ENCODE data around the gene NPTXR. TPM values are rescaled to one million over a fixed set of nuclear protein-coding genes. Genes with fewer than 3 reads are reported as not detected.

NPTXR gene
- polyA plus RNA-seq, 1 of the 3 experiments (the other 2 are of a cell fraction): 1.2 TPM

- Histone ChIP-seq H3F3A (replicated peaks; ENCODE audit: insufficient read depth) (peaks cover 5% of the 10 kb centered on the region), H3K4me2 (no peak overlapping the region), H4K20me1 (ENCODE audit: insufficient read depth) (0 out of 2 replicates have a peak, but pooled peaks cover 3% of the 10 kb centered on the region), H3K9ac (no peak overlapping the region), H3K27ac (ENCODE audit: low read depth in 2 of 2, low read length in 1 of 2) (no peak overlapping the region), H3K36me3 (replicated peaks in 1 of 2; ENCODE audit: control insufficient read depth in 1 of 2, insufficient read depth in 2 of 2, low read length in 1 of 2) (peaks cover 0 to 10% of the 10 kb centered on the region in 2 experiments), H3K4me1 (ENCODE audit: control insufficient read depth in 1 of 2, insufficient read depth in 2 of 2, low read depth in 1 of 2, low read length in 1 of 2) (peaks cover 0 to 3% of the 10 kb centered on the region in 2 experiments; a peak in 1 of 4 replicates), H3K27me3 (ENCODE audit: insufficient read depth) (no peaks in the 10 kb centered on the region), H3K4me3 (ENCODE audit: low read depth in 2 of 2, low read length in 1 of 2) (no peak overlapping the region), H3K9me2 (no peaks in the 10 kb centered on the region), H3K9me3 (no peaks in the 10 kb centered on the region), H3K79me2 (ENCODE audit: insufficient read depth) (no peaks in the 10 kb centered on the region), H2AFZ (ENCODE audit: low read depth) (no peak overlapping the region)
- WGBS (ENCODE audit: low lambda C conversion rate): 82% methylated on average over 7 of the region's 8 CpGs
- TF ChIP-seq EP300 (IDR thresholded peaks at IDR 0.05; ENCODE audit: borderline replicate concordance in 1 of 2, low read depth in 1 of 2, low read length in 1 of 2) (no peak), MEF2A (IDR thresholded peaks at IDR 0.05; ENCODE audit: borderline replicate concordance, low read depth) (no peak), POLR2AphosphoS5 (IDR thresholded peaks at IDR 0.05; ENCODE audit: low read depth, low read length) (no peak), RXRA (IDR thresholded peaks at IDR 0.05; ENCODE audit: borderline replicate concordance, low read depth) (no peak), TEAD4 (IDR thresholded peaks at IDR 0.05; ENCODE audit: borderline replicate concordance, insufficient read depth) (no peak), JUND (IDR thresholded peaks at IDR 0.05) (no peak), CHD2 (IDR thresholded peaks at IDR 0.05; ENCODE audit: low read length, partially characterized antibody) (no peak), EZH2phosphoT487 (IDR thresholded peaks at IDR 0.05; ENCODE audit: borderline replicate concordance, low read depth) (no peak), RAD21 (IDR thresholded peaks at IDR 0.05; ENCODE audit: low read length) (no peak), GABPA (IDR thresholded peaks at IDR 0.05; ENCODE audit: low read depth) (no peak), YY1 (IDR thresholded peaks at IDR 0.05; ENCODE audit: low read depth) (no peak)
- TF ChIP-seq, protein P1, sequence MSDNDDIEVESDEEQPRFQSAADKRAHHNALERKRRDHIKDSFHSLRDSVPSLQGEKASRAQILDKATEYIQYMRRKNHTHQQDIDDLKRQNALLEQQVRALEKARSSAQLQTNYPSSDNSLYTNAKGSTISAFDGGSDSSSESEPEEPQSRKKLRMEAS (IDR thresholded peaks at IDR 0.05; ENCODE audit: low read depth): no peak
- TF ChIP-seq, protein P2, sequence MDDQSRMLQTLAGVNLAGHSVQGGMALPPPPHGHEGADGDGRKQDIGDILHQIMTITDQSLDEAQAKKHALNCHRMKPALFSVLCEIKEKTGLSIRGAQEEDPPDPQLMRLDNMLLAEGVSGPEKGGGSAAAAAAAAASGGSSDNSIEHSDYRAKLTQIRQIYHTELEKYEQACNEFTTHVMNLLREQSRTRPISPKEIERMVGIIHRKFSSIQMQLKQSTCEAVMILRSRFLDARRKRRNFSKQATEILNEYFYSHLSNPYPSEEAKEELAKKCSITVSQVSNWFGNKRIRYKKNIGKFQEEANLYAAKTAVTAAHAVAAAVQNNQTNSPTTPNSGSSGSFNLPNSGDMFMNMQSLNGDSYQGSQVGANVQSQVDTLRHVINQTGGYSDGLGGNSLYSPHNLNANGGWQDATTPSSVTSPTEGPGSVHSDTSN (IDR thresholded peaks at IDR 0.05): no peak
- ChIA-PET CTCF (interaction anchor here (1.0 to 4.8 kb wide), 9 partner anchors 8 to 256 kb away, joined by 3 to 37 read pairs (median 20); no protein-coding TSS in a partner anchor), POLR2A (no interaction called here)
- no peak for DNase-seq
Observed at GRCh38 chr22:38868286-38868721, 24.5 kb upstream of the NPTXR start.

DNA sequence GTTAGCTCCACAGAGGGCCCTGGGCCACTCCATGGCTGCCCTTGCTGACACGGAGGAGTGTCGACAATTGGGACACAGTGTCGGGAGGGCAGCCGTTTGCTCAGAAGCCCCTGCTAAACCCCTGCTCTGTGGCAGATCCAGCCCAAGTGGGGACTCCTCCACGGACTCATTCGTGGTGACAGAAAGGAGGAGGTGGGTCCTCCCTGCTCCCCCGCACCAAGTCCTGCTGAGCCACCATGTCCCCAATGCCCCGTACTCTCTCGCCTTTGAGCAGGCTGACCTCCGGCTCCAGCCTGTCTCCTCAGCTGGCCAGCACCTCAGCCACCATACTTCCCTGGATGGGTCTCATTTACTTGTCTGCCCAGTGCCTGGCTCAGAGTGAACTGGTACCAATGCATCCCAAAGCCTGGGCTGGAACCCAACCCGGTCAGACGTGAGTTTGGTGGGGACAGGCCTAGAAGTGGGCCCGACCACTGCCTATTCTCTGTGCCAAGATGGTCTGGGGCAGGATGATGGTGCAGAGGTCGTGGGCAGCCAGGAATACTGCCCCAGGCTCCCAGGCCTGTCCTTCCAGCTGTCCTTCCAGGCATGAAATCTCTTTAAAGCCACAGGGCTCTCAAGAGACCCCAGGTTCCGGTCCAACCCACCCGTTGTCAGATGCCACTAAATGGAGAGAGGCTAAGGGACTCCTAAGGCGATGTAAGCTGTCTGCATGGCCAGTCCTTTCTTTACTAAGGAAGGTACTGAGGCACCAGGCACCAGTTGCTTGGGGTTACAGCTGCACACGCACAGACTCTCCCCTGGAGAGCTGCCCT is 23.9 kb upstream of the NPTXR start:
- Histone ChIP-seq H3K27ac (ENCODE audit: low read depth in 2 of 2, low read length in 1 of 2) (no peak overlapping the region), H3K4me1 (ENCODE audit: control insufficient read depth in 1 of 2, insufficient read depth in 2 of 2, low read depth in 1 of 2, low read length in 1 of 2) (peaks cover 0 to 3% of the 10 kb centered on the region in 2 experiments; a peak in 1 of 4 replicates), H3K27me3 (ENCODE audit: insufficient read depth) (no peaks in the 10 kb centered on the region), H3K36me3 (replicated peaks in 1 of 2; ENCODE audit: control insufficient read depth in 1 of 2, insufficient read depth in 2 of 2, low read length in 1 of 2) (peaks cover 0 to 10% of the 10 kb centered on the region in 2 experiments), H3F3A (replicated peaks; ENCODE audit: insufficient read depth) (peaks cover 5% of the 10 kb centered on the region), H4K20me1 (ENCODE audit: insufficient read depth) (0 out of 2 replicates have a peak, but pooled peaks cover 3% of the 10 kb centered on the region), H3K79me2 (ENCODE audit: insufficient read depth) (no peaks in the 10 kb centered on the region), H3K9ac (no peak overlapping the region), H3K9me3 (no peaks in the 10 kb centered on the region), H3K4me2 (no peak overlapping the region), H2AFZ (ENCODE audit: low read depth) (no peak overlapping the region), H3K4me3 (ENCODE audit: low read depth in 2 of 2, low read length in 1 of 2) (no peak overlapping the region), H3K9me2 (no peaks in the 10 kb centered on the region)
- 93% methylated on average over 6 of the region's 18 CpGs for WGBS (ENCODE audit: low lambda C conversion rate)
- CTCF ChIA-PET: interaction anchor here (3.0 to 4.8 kb wide), 3 partner anchors 60 to 136 kb away, joined by 8 to 37 read pairs (median 28); no protein-coding TSS in a partner anchor
- POLR2A ChIA-PET: no interaction called here
- DNase-seq: no peak
- no peak for TF ChIP-seq MXI1 (IDR thresholded peaks at IDR 0.05; ENCODE audit: low read depth, low read length)
- TF ChIP-seq NFIC (IDR thresholded peaks at IDR 0.05; ENCODE audit: borderline replicate concordance): no peak
- TF ChIP-seq POLR2AphosphoS5 (IDR thresholded peaks at IDR 0.05; ENCODE audit: low read depth, low read length): no peak
- no peak for TF ChIP-seq FOSL2 (IDR thresholded peaks at IDR 0.05; ENCODE audit: borderline replicate concordance, low read depth)
- no peak for TF ChIP-seq EZH2phosphoT487 (IDR thresholded peaks at IDR 0.05; ENCODE audit: borderline replicate concordance, low read depth)
- no peak for TF ChIP-seq SMC3 (IDR thresholded peaks at IDR 0.05; ENCODE audit: low read depth, low read length)
- TF ChIP-seq MEF2A (IDR thresholded peaks at IDR 0.05; ENCODE audit: borderline replicate concordance, low read depth): no peak
- TF ChIP-seq RXRA (IDR thresholded peaks at IDR 0.05; ENCODE audit: borderline replicate concordance, low read depth): no peak
- TF ChIP-seq NRF1 (IDR thresholded peaks at IDR 0.05; ENCODE audit: low read depth, low read length): no peak
- no peak for TF ChIP-seq GABPA (IDR thresholded peaks at IDR 0.05; ENCODE audit: low read depth)
- no peak for TF ChIP-seq TEAD4 (IDR thresholded peaks at IDR 0.05; ENCODE audit: borderline replicate concordance, insufficient read depth)

Data from SK-N-SH (cell line).